Kidney capillary endothelial cell (primary cell): Measurements from ENCODE around the gene NRXN3.

Experiments used
- DNase-seq: peaks from one replicate; pipeline ENCODE4 v3.0.0-alpha.2; 2018; ENCODE audit warnings: low spot score

NRXN3 gene

GRCh38 chr14:79906994-79907393 is 1736.8 kb downstream of the NRXN3 start:
- DNase-seq: no peak

- DNase-seq: no peak
Observed at GRCh38 chr14:79910086-79910485, 1739.9 kb downstream of the NRXN3 start.

GRCh38 chr14:79911744-79912143 is 1741.6 kb downstream of the NRXN3 start:
- DNase-seq: no peak

- no peak for DNase-seq
Observed at GRCh38 chr14:79914595-79914994, 1744.4 kb downstream of the NRXN3 start.

GRCh38 chr14:79915406-79915805 is 1745.2 kb downstream of the NRXN3 start:
- DNase-seq: no peak

GRCh38 chr14:79916281-79916680 is 1746.1 kb downstream of the NRXN3 start:
- no peak for DNase-seq

- DNase-seq: no peak
Observed at GRCh38 chr14:79916892-79917291, 1746.7 kb downstream of the NRXN3 start.
